GM21367 (cell line): ENCODE measurements around the gene ATAD3C.
"Not testable (repeated sequence)": the region's sequence is repeated elsewhere in the genome, so short reads cannot be mapped to it uniquely, and the experiment has no call there.

Experiments used
- ATAC-seq: cut with Tn5 transposase; IDR thresholded peaks from one replicate; pipeline ENCODE4 v1.9.1; 2021; ENCODE audit not compliant: unreplicated experiment

ATAD3C gene

DNA sequence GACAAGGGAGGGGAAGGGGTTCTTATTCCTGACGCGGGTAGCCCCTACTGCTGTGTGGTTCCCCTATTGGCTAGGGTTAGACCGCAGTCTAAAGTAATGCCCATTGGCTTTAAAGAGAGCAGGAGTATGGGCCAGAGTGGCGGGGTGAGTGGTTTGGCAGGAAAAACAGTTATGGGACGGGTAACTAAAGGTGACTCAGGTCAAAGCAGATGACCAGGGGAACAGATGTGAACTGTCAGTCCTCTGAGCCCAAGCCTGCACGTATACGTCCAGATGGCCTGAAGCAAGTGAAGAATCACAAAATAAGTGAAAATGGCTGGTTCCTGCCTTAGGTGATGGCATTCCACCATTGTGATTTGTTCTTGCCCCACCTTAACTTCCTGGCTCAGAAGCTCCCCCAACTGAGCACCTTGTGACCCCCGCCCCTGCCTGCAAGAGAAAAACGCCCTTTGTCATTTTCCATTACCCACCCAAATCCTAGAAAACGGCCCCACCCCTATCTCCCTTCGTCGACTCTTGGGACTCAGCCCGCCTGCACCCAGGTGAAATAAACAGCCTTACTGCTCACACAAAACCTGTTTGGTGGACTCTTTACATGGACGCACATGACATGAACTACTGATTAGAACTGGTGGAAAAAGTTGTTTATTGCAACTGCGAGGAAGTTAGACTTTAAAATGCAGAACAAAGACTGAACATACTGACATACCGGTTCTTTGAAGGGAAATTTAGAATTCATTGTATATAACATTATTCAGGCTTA, 21.3 kb downstream of the ATAD3C start:
- ATAC-seq: no peak

DNA sequence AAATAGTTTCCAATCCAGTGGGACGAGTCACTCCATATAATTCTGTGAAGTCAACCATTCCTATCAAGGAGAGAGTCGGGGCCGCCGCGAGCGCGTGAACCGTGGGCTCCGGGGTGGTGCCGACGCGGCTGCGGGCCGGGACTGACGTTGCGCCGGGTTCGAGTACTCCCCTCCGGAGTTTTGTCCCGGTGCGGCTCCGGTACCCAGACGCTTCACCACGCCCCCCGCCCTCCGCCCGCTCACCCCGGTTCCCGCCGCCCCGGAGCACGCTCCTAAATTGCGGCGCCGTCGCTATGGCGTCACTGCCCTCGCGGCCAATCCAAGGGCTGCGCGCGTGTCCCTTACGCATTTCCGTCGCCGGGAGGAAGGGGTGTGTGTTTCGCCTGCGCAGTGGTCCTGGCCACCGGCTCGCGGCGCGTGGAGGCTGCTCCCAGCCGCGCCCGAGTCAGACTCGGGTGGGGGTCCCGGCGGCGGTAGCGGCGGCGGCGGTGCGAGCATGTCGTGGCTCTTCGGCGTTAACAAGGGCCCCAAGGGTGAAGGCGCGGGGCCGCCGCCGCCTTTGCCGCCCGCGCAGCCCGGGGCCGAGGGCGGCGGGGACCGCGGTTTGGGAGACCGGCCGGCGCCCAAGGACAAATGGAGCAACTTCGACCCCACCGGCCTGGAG, 22.0 kb downstream of the ATAD3C start, which contains the start of gene ATAD3B:
Gene ATAD3B (plus strand): TSS at position 377 of the 664 bp plus-strand sequence. CDS start 120 bp downstream, at position 497.
- ATAC-seq: peak; percentile 88

DNA sequence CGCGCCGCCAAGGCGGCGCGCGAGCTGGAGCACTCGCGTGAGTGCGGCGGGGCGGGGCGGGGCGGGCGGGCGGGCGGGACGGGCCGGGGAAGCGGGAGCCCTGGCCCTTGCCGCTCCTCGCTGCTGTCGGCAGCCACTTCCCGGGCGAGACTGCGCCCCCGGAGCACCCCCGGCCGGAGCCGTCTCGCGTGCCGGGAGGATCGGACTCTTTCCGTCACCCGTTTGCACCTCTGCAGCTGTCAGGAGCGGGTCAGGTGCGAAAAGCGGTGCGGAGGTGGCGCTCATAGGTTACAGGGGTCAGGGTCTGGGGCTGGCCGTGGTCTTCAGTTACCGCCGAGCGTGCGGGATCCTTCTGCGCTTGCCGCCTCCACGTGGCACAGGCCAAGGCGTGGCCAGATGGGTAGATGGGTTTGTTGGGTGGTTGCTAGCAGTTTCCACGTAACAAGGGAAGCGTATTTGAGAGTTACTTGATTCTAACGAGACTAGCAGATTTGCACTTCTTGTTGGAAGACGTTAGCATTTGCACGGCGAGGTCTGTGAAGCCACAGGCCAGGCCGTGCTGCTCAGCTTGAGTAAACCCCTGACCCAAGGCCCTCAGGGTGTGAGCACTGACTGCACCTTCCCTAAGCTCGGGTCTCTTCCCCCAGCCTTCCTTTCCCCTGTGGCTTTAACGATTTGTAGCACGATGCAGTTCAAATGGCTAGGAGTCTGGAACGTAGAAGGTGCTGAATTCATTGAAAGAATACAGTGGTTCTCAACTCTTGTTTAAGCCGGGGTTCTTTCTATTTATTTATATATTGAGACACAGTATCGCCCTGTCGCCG, 22.8 kb downstream of the ATAD3C start:
- not testable (repeated sequence) for ATAC-seq

DNA sequence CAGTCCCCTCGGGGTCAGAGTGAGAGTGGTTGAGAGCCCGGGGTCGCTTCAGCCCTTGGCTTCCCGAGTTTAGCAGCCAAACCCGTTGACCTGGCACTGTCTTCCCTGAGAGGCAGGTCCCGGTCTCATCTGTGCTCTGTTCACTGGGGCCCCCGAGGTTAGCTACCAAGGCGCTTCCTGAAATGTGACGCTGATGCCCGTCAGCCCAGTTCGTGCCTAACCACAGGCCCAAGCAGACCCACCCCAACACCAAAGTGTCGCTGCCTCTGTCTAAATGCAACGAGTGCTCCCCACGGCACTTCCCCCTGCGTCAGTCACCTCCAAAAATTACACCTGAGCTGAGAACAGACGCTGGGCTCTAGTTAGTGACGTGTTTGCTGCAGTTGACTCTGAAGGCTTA, 26.5 kb downstream of the ATAD3C start:
- not testable (repeated sequence) for ATAC-seq

DNA sequence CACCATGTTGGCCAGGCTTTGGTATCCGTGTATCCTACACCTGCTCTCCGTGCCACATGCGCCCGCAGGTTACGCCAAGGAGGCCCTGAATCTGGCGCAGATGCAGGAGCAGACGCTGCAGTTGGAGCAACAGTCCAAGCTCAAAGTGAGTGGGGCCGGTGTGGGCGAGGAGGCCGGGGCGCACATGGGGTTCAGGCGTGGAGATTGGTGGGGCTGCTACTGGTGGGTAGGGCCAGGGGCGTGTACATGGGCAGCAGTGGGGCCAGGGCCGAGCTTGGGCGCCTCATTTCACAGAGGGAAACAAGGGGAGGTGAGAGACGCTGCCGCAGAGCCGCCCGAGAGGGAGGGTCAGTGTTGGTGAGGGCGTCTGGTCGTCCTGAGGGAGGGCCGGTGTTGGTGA, 27.7 kb downstream of the ATAD3C start:
- no peak for ATAC-seq

DNA sequence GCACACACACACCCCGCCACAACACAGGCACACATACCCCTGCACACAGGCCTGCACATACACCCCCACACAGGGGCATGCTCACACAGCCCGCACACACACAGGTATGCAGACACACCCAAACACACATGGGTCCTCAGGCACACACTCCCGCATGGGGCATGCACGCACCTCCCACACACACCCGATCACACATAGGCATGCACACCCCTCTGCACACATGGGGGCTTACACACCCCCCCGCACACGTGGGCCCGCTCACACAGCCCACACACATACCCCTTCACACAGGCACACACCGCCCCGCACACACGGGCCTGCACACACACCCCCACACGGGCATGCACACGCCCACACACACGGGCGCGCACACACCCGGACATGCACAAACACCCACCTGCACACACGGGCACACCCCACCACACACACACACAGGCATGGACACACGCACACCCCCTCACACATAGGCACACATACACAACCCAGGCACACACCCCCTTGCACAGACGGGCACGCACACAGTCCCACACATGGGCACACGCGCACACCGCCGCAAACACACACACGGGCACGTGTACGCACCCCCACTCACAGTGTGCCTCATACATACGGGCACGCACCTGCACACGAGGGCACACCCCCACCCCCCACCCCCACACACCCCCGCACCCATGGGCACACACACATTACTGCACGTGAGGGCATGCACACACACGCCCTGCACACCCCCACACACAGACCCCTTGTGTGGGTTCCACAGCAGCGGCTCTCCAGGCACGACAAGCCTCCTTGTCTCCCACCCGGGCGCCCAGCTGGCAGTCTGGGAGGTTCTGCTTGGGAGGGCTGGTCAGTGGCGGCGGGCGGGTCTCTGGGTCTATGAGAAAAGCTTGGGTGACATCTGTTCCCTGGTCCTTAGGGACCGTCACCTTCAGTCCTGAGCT, 30.3 kb downstream of the ATAD3C start:
- no peak for ATAC-seq

DNA sequence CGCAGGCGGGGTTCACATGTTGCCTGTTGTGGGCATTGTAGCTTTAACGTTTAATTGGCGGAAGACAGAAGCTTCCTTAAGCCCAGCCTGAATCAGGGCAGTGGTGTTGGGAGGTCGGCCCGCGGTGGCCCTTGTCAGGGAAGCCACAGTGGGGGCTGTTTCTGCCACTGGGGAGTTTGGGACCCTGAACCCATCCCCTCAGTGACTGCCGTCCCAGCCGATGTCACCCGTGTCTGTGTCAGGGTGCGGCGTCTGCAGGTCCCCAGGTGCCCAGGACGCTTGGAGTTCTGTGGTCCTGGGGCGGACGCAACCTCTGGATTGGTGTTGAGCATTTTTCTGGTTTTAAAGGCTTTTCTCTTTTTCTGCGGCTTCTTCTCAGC, 31.0 kb downstream of the ATAD3C start:
- ATAC-seq: not testable (repeated sequence)

DNA sequence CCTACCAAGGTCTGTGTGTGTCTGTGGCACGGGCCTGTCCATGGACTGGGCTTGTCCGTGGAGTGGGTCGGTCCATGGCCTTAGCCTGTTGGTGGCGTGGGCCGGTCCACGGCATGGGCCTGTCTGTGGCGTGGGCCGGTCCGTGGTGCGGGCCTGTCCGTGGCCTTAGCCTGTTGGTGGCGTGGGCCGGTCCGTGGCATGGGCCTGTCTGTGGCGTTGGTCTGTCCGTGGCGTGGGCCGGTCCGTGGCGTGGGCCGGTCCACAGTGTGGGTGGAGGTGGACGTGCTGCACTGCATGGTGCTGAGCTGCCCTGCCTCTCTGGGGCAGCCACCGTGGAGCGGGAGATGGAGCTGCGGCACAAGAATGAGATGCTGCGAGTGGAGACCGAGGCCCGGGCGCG, 32.3 kb downstream of the ATAD3C start:
- not testable (repeated sequence) for ATAC-seq

DNA sequence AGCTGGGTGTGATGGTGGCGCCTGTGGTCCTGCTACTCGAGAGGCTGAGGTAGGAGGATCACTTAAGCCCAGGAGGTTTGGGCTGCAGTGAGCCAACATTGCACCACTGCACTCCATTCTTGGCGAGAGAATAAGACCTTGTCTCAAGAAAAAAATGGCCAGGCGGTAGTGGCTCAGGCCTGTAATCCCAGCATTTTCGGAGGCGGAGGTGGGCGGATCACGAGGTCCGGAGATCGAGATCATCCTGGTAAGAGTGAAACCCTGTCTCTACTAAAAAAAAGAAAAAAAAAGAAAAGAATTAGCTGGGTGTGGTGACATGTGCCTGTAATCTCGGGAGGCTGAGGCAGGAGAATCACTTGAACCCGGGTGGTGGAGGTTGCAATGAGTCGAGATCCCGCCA, 33.4 kb downstream of the ATAD3C start:
- no peak for ATAC-seq

DNA sequence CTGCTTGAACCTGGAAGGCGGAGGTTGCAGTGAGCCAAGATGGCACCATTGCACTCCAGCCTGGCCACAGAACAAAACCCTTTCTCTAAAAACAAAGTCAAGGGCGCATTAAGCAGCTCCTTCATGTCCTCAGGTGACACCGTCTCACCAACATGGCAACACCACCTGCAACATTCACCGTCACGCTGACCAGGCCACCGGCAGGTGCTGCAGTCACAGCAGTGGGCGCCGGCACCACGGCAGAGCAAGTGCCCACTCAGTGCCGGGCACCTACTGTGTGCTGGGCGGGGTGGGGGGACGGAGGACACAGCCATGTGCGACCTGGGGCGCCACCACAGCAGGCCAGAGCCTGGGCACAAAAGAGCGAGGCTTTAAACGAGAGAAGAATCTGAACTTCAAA, 34.2 kb downstream of the ATAD3C start:
- no peak for ATAC-seq

DNA sequence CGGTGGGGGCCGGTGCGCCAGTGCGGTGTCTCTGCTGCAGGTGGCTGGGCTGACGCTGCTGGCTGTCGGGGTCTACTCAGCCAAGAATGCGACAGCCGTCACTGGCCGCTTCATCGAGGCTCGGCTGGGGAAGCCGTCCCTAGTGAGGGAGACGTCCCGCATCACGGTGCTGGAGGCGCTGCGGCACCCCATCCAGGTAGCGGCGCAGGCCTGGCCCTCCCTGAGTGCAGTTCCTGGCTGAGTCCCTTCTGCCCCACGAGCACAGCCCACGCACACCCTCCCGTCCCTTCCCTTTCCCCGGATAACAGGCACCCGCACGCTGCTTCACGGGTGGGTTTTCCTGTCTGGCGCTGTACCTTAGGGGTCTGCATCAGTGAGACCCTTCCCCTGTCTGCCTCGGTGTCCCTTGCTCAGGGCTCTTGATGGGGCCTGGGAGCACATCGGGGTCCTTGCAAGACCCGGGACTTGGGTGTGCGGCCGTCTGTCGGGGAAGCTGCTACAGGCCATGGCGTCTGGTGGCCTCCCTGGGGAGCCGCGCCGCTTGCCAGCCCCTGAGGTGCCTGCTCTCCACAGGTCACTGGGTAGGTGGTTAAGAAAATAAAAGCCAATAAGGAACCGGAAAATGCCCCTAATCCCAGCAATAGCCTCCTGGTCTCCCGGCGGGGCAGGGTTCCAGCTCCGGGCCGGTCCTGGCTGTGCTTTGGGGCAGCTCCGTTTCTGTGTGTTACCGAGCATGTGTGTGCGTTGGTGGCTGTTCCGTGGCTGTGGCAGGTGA, 35.7 kb downstream of the ATAD3C start:
- ATAC-seq: not testable (repeated sequence)

DNA sequence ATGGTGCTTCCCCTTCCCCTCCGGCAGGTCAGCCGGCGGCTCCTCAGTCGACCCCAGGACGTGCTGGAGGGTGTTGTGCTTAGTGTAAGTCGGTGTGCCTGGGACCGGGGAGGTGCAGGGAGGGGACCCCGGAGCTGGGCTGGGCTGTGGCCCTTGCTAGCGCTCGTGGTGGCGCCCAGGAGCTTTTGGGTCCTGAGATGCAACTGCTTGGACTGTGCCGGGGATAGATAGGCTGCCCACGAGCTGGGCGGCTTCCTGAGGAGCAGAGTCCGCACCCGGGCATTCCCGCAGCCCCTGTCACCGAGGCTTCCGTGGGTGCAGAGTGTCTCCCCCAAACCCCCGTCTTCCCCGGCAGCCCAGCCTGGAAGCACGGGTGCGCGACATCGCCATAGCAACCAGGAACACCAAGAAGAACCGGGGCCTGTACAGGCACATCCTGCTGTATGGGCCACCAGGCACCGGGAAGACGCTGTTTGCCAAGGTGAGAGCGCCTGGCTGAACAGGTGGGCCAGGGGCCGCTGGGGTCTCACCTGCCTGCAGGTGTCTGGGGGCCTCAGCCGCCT, 36.3 kb downstream of the ATAD3C start:
- not testable (repeated sequence) for ATAC-seq

DNA sequence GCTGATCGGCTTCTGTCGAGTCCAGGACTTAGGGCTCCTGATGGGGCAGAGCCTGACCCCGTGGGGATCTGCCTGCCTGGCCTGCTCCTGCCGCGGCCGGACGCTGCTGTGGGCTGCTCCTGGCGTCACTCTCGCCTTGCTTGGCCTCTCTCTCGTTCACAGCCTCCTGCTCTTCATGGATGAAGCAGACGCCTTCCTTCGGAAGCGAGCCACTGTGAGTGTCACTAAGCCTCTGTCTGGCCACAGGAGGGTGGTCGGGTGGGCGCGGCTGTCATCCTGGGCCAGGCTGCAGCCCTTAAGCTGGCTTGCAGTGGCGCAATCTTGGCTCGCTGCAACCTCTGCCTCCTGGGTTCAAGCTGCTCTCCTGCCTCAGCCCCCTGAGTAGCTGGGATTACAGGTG, 38.2 kb downstream of the ATAD3C start:
- ATAC-seq: no peak

DNA sequence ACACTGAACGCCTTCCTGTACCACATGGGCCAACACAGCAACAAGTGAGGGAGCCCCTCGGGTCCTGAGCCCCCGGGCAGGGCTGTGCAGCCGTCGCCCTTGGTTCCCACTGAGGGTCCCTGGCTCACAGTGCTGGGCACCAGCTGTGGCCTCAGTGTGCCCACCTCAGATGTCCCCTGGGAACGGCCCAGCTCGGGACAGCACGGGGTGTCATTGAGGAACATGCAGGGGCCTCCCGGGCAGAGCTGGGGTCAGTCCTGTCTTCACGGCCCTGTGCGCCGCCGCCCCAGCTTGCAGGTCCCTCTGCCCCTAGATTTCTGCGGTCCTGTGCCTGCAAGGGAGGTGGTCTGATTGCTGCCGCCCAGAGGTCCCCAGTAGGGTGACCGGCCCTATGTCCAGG, 39.7 kb downstream of the ATAD3C start:
- no peak for ATAC-seq

DNA sequence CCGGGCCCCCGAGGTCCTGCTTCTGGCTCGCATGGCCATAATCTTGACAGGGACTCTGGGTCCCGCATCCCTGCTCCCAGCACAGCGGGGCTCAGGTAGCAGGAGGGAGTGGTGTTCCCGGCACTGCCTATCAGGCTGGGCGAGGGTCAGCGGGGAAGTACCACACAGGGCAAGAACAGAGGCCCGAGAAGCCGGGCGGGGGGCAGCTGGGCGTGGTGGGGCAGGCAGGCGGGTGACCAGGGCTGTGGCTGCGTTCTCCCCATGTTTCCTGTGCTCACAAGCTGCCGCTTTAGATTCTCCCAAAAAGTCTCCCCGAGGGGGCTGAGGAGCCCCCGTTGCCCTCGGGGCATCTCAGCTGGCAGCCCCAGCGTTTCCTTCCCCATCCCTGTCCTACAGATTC, 40.4 kb downstream of the ATAD3C start:
- no peak for ATAC-seq

DNA sequence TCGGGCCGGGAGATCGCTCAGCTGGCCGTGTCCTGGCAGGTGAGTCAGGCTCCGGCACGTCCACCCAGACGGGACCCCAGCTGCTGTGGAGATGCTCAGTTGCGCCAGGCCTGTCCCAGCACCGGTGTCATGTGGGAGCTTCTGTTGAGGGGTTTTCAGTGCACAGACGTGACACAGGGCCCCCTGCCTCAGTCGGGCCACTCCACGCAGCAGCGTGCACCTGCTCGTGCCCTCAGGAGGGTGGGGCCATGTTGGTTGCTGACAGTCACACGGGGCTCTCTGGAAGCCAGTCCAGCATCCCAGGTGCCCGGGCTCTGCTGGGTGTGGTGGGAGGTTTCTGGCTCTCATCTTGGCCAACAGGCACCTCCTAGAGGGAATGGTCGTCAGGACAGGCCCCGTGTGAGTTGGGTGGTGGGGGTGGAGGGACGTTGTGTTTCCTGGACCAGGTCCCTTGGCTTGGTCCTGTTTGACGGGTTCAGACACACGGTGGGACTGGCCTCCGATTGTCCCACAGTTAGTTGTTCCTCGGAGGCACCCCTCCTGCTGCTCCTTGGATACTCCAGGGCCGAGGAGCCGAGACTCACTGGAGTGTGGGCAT, 41.2 kb downstream of the ATAD3C start:
- no peak for ATAC-seq

DNA sequence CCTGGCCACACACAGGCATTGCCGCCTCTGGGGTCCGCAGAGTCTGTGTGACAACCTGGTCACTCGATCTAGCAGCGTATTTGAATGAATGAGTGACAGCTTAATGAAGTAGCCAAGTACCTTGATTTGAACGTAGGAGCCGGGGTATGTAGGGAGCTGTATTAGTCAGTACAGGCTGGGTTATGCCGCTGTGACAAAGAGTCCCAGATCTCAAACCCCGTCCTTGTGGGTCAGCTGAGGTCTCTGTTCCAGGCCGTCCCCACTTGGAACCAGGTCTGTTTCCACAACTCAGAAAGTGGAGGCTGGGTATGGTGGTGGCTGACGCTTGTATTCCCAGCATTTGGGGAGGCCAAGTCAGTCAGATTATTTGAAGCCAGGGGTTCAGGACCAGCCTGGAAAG, 42.1 kb downstream of the ATAD3C start:
- ATAC-seq: no peak

DNA sequence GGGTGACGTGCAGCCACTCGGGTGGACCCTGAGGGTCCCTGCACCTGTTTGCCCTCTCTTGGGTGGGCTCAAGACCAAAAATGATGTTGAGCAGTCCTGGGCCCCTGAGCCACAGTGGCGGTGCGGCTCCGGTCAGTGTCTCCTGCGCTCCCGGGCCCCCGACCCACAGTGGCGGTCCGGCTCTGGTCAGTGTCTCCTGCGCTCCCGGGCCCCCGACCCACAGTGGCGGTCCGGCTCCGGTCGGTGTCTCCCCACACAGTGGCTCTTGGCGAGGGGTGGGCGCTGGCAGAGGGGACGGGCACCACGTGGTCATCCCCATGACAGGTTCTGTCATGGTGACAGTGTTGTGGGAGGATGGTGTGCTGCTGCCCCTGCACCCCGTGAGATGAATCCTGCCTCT, 44.8 kb downstream of the ATAD3C start:
- ATAC-seq: not testable (repeated sequence)

DNA sequence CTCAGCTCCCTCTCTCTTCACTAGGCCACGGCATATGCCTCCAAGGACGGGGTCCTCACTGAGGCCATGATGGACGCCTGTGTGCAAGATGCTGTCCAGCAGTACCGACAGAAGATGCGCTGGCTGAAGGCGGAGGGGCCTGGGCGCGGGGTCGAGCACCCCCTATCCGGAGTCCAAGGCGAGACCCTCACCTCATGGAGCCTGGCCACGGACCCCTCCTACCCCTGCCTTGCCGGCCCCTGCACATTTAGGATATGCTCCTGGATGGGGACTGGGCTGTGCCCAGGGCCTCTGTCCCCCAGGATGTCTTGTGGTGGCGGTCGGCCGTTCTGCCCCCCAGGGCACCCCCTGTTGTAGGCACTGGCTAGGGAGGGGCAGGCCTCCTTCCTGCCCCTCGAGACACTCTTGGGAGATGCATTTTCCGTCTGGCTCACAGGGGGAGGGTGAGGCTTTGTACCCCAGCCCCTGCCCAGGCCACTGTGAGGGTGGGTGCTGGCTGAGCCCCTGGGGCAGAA, 46.0 kb downstream of the ATAD3C start:
- ATAC-seq: not testable (repeated sequence)
